Transverse colon (tissue), 4 donors: Measurements from ENCODE around the gene ROPN1.
"Not testable (repeated sequence)": the region's sequence is repeated elsewhere in the genome, so short reads cannot be mapped to it uniquely, and the experiment has no call there.

ENCODE experiments used
- POLR2AphosphoS5 ChIP-seq, 3 donors: sonication (generic); formaldehyde crosslinking; IDR thresholded peaks; one replicate each; pipeline ENCODE4 v1.6.1; 2016; ENCODE audit warnings: antibody characterized with exemption in 3 of 3
- TF ChIP-seq, protein P1 (sequence below), 5 experiments: fragments of 200-600 bp in 3 of 5; fragments of 450-650 bp in 2 of 5; sonication (generic) in 3 of 5; IDR thresholded peaks; 1 replicate in 2 of 5; 2 replicates in 3 of 5; pipeline ENCODE4 v1.5.1; 2016 to 2017; ENCODE audit warnings: antibody characterized with exemption in 5 of 5, inconsistent platforms in 3 of 5, mild to moderate bottlenecking in 2 of 5, moderate library complexity in 1 of 5

DNA sequence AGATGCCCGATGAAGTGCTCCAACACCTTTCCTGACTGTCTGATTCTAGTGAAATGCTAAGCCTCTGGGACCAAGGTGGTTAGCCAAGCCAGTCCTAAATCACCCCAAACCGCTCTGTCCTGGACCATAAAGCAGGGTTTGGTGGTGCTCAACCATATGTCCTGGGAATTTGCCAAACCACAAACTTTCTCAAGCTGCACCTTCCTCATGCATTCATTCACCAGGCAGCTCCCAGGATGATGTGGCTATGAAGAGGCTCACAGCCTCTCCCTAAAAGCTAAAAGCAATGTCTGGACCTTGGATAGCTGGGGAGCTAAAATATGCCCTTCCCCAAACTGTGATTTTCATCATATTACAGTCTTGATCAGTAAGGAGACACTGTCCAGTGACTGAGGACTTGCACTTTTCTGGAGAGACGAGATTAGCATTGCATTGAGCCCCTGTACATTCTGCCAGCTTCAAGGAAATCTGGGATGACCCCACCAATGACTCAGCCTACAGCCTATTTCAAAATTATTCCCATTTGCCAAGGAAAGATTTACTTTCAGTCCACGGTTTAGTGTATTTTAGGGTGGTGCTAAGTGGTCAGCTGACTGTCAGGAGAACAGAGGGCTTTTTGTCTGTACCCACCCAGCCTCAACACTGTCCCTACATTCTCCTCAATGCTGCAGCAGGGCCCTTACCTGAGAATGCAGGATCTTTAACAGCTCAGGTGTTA, 15.6 kb downstream of the ROPN1 start:
- TF ChIP-seq, protein P1, sequence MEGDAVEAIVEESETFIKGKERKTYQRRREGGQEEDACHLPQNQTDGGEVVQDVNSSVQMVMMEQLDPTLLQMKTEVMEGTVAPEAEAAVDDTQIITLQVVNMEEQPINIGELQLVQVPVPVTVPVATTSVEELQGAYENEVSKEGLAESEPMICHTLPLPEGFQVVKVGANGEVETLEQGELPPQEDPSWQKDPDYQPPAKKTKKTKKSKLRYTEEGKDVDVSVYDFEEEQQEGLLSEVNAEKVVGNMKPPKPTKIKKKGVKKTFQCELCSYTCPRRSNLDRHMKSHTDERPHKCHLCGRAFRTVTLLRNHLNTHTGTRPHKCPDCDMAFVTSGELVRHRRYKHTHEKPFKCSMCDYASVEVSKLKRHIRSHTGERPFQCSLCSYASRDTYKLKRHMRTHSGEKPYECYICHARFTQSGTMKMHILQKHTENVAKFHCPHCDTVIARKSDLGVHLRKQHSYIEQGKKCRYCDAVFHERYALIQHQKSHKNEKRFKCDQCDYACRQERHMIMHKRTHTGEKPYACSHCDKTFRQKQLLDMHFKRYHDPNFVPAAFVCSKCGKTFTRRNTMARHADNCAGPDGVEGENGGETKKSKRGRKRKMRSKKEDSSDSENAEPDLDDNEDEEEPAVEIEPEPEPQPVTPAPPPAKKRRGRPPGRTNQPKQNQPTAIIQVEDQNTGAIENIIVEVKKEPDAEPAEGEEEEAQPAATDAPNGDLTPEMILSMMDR (IDR thresholded peaks at IDR 0.05), result not testable (repeated sequence)
- TF ChIP-seq POLR2AphosphoS5 (IDR thresholded peaks at IDR 0.05), result not testable (repeated sequence)
